Renal cortex interstitium (tissue), 11 donors: ENCODE results near the gene FABP3. TPM values are rescaled to one million over a fixed set of nuclear protein-coding genes. Genes with fewer than 3 reads are reported as not detected.

Source experiments
- DNase-seq, 11 donors: peaks; one replicate each; pipeline ENCODE4 v3.0.0-alpha.2; 2013; ENCODE audit warnings: low read depth in 9 of 11, low spot score in 4 of 11; ENCODE audit errors: extremely low read depth in 1 of 11
- polyA plus RNA-seq, 3 donors: library from polyadenylated mRNA; unstranded; fragments of 120-200 nt; gene quantifications; one replicate each; pipeline ENCODE4 v1.2.1, GENCODE V29; 2013; ENCODE audit not compliant: insufficient read length in 3 of 3

FABP3 gene
- polyA plus RNA-seq, 3 donors = 72.7 to 92.7 (median 84.6) TPM

GRCh38 chr1:31382379-31382989 lies 9.6 kb upstream of the FABP3 start:
- no peak for DNase-seq

- DNase-seq = no peak
Measured at GRCh38 chr1:31381394-31382294, 8.8 kb upstream of the FABP3 start.

GRCh38 chr1:31380181-31380580 lies 7.3 kb upstream of the FABP3 start:
- DNase-seq = no peak

DNA sequence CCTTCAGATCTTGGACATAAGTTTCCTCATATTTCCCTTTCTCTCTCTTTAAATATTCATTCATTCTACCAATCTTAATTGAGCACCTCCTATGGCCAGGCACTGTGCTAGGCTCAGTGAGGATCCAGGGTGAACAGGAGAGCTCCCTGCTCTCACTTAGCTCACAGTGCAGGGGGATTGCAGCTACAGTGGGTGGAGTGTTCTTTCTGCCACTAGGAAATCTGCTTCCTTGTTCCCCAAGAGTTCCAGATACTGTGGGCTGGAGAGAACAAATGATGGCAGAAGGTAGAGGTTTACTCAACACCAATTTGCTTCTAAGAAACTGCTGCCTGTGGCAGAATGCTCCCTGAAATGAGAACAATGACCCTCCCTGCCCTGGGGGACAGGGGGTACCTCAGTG lies 5.1 kb upstream of the FABP3 start:
- no peak for DNase-seq

- DNase-seq = no peak
Measured at GRCh38 chr1:31377364-31377863, 4.5 kb upstream of the FABP3 start.

GRCh38 chr1:31376375-31377134 lies 3.7 kb upstream of the FABP3 start:
- no peak for DNase-seq

DNA sequence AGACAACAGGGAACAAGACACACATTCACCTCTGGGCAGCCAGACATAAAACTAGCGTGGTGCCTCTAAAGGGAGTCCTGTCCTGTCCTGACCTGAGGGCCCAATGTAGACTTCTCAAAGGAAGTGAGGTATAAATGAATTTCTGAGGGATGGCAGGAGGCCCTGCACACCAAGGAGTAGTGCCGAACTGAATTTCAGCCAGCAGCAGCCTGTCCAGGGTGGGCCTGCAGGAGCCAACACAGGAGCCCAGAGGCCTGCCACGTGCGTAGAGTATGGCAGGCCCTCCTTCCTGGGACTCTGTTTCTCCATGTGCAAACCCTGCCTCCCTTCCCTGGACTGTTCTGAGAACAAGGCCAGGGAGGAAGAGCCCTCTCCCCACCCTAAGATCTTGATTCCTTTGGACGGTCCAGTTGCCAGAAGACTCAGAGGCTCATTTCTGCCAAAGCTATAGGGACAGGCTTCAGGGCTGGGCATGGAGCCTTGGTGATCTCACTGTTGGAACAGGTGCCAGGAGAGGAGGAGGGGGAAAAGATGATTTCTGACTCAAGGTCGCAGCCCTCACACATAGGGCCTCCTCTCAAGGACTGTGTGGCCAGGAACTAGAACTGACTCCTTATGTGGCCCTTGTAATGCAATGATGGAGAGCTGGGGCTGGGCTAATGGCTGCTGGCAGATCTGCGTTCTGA lies 1.8 kb upstream of the FABP3 start:
- DNase-seq = no peak

DNA sequence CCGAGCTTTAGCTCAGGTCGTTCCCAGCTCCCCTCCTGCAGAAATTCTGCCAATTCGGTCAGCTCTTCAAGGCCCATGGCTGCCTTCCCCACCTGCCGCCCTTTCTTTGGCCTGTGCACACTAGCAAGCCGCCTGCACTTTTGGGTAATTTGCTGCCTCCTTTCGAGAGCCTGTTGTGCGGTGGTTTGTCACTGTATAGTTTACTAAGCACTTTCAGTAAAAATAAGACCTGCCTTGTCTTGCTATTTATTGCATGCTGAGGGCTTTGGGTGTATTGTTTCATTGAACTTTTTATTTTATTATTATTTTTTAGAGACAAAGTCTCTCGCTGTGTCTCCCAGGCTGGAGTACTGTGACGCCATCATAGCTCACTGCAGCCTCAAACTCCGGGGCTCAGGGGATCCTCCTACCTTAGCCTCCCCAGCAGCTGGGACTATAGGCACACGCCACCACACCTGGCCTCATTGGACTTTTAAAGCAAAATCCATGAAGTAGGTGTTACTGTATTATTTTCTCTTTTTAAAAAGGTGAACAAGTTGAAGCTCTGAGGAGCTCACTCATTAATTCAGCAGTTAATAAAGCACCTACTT lies 1.1 kb upstream of the FABP3 start:
- no peak for DNase-seq

- DNase-seq = no peak
Measured at GRCh38 chr1:31372751-31373055, 173 bp downstream of the FABP3 start.

- DNase-seq = no peak
Measured at GRCh38 chr1:31372051-31372450, 825 bp downstream of the FABP3 start.

DNA sequence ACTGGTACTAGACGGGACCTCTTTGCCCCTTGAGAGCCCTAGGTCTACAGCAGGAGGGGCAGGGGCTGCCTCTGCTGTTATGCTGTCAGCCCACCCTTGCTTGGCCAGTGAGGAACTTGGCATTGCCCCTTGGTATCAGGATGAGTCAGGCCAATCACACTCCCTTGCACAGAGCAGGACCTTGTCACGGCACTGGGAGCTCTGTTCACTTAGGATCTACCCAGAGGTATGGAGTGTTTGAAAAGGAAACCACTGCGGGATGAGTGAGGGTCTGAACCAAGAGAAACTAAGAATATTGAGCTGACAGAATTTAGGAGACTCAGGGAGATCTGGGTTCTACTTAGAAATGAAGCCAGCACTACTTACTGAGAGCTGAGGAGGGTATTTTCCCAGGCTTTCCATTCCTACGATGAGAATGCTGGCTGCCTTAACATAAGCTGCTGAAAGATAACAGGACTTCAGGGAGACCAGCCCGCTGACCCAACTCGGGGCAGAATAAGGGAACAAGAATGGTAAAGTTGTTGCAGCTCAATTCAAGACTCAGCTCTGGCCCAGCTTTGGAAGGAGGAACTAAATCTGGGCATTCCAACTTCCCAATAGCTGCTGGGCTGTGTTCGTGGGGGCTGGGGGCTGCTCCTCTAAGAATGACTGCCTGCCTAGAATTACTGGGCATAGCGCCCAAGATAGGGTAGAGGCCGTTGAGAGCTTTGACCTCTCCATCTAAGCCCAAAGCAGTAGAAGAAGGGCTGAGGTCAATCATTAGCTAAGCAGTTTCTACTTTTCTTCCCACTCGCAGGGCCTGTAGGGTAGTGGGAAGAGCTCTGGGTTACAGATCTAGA lies 1.5 kb downstream of the FABP3 start:
- DNase-seq = no peak

DNA sequence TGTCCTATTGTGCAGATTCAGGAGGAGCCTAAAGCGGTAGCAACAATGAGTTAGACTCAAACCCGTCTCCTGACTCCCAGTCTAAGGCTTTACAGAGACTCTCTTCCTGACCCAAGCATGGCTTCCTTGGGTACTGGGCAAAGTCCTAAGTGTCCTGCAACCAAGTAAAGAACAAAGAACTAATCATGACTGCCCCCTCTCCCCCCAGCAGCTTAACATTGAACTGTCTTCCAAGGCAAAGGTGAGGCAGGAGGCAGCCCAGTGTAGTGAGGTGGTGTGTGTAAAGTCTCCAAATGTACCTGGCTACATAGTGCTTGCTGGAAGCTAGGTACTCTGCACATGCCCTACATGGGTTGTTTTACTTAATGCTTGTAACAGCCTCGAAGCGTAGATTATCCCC lies 2.3 kb downstream of the FABP3 start:
- DNase-seq = no peak

DNA sequence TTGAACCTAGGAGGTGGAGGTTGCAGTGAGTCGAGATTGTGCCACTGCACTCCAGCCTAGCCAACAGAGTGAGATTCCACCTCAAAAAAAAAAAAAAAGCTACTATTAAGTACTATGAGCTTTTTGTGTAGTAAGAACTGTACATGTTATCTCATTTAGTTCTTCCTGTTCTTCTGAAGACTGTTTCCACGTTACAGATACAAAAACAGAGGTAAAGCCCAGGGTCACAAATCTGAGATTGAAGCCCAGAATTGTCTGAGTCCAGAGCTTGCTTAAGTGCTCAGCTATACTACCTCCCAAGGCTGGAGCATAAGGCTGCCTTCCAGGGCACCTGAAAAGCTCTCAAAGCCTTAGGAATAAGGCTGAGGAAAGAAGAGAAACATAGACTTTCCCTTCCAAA lies 2.9 kb downstream of the FABP3 start:
- no peak for DNase-seq

- DNase-seq = no peak
Measured at GRCh38 chr1:31368611-31369107, 4.2 kb downstream of the FABP3 start.

- DNase-seq = no peak
Measured at GRCh38 chr1:31366796-31367195, 6.1 kb downstream of the FABP3 start.

DNA sequence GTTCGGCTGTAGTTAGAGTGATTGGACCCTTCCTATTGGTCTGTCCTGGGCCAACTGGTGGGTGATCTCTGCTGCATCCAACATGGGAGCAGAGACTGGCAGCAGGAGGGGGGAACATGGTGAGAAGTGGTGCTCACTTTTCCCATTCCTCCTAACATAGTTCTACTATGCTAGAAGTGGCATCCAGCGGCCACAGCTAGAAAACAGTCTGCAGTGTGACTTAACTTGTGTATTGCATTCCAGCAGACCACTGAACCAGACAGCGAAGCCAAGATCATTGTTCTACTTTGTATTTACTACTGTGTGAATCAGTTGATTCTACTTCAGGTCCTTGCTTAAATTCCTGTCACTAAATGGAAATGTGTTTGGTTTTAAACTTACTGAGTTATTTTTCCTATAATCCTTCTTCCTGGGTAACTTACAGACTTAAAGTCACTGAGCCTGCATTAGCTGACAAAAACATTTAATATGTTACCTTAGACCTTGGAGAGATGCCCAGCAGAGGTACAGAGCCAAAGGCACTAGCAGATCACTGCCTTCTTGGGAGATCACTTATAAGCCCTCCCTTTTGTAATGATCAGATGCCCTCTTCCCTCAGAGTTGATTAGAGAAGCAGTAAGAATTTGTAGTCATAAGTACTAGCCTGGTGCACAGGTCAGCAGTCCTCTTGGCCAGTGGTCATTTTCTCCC lies 8.2 kb downstream of the FABP3 start:
- peak in 5 of 11 donors; percentile 25 to 69 (median 49) for DNase-seq

GRCh38 chr1:31362032-31362431 lies 10.8 kb downstream of the FABP3 start:
- no peak for DNase-seq
